Measurements from ENCODE around the gene KRT74. TPM values are rescaled to one million over a fixed set of nuclear protein-coding genes. Genes with fewer than 3 reads are reported as not detected.

Gene KRT74
- total RNA-seq, 1 experiment from 2014 or later: not detected

- no peak for TF ChIP-seq CTCF (IDR thresholded peaks at IDR 0.05; ENCODE audit: insufficient read depth in 1 of 2, low read depth in 1 of 2, low read length in 1 of 2, severe bottlenecking in 1 of 2, unreplicated experiment in 1 of 2)
- intact Hi-C loops (cut with micrococcal nuclease; ENCODE audit: unreplicated experiment): no loop called here
- Histone ChIP-seq H3K27me3 (replicated peaks; ENCODE audit: control insufficient read depth, insufficient read depth, low read length) (no peaks in the 10 kb centered on the region), H3K4me3 (ENCODE audit: low read depth, low read length) (no peak overlapping the region), H3K36me3 (ENCODE audit: control insufficient read depth, insufficient read depth, low read length) (no peaks in the 10 kb centered on the region), H3K9me3 (no peaks in the 10 kb centered on the region), H3K4me1 (peaks cover 19% of the 10 kb centered on the region)
- Mint-ChIP-seq H3K9me3 (ENCODE audit: unreplicated experiment) (no peaks in the 10 kb centered on the region), H3K36me3 (ENCODE audit: insufficient read depth, unreplicated experiment) (no peaks in the 10 kb centered on the region), H3K4me1 (ENCODE audit: low read depth, unreplicated experiment) (no peaks in the 10 kb centered on the region), H3K27me3 (ENCODE audit: insufficient read depth, unreplicated experiment) (no peaks in the 10 kb centered on the region), H3K27ac (ENCODE audit: unreplicated experiment) (no peak overlapping the region), H3K4me3 (ENCODE audit: unreplicated experiment) (no peak overlapping the region)
- BruUV-seq (replicated peaks): no TSS peak
- POLR2A ChIA-PET: no interaction called here
- CTCF ChIA-PET: no interaction called here
- DNase-seq: no peak
Measured at GRCh38 chr12:52524241-52524897, 49.3 kb downstream of the KRT74 start.

- no peaks in the 10 kb centered on the region for H3K36me3 ChIP-seq (ENCODE audit: control insufficient read depth, insufficient read depth, low read length)
- BruUV-seq (replicated peaks): no TSS peak
- H3K9me3 Mint-ChIP-seq (ENCODE audit: unreplicated experiment): no peaks in the 10 kb centered on the region
- no peak overlapping the region for H3K4me3 Mint-ChIP-seq (ENCODE audit: unreplicated experiment)
- no peaks in the 10 kb centered on the region for H3K4me1 Mint-ChIP-seq (ENCODE audit: low read depth, unreplicated experiment)
- no peaks in the 10 kb centered on the region for H3K9me3 ChIP-seq
- no peak overlapping the region for H3K4me3 ChIP-seq (ENCODE audit: low read depth, low read length)
- peaks cover 19% of the 10 kb centered on the region for H3K4me1 ChIP-seq
- intact Hi-C loops (cut with micrococcal nuclease; ENCODE audit: unreplicated experiment): no loop called here
- ChIA-PET POLR2A (no interaction called here), CTCF (no interaction called here)
- DNase-seq: no peak
- H3K27me3 Mint-ChIP-seq (ENCODE audit: insufficient read depth, unreplicated experiment): no peaks in the 10 kb centered on the region
- no peaks in the 10 kb centered on the region for H3K27me3 ChIP-seq (replicated peaks; ENCODE audit: control insufficient read depth, insufficient read depth, low read length)
- TF ChIP-seq CTCF (IDR thresholded peaks at IDR 0.05; ENCODE audit: insufficient read depth in 1 of 2, low read depth in 1 of 2, low read length in 1 of 2, severe bottlenecking in 1 of 2, unreplicated experiment in 1 of 2): no peak
- H3K27ac Mint-ChIP-seq (ENCODE audit: unreplicated experiment): no peak overlapping the region
- H3K36me3 Mint-ChIP-seq (ENCODE audit: insufficient read depth, unreplicated experiment): no peaks in the 10 kb centered on the region
Measured at GRCh38 chr12:52523824-52524223, 49.8 kb downstream of the KRT74 start.

GRCh38 chr12:52522346-52523011, 51.2 kb downstream of the KRT74 start:
- TF ChIP-seq CTCF (IDR thresholded peaks at IDR 0.05; ENCODE audit: insufficient read depth in 1 of 2, low read depth in 1 of 2, low read length in 1 of 2, severe bottlenecking in 1 of 2, unreplicated experiment in 1 of 2): no peak
- Histone ChIP-seq H3K9me3 (no peaks in the 10 kb centered on the region), H3K36me3 (ENCODE audit: control insufficient read depth, insufficient read depth, low read length) (no peaks in the 10 kb centered on the region), H3K4me3 (ENCODE audit: low read depth, low read length) (no peak overlapping the region), H3K27me3 (replicated peaks; ENCODE audit: control insufficient read depth, insufficient read depth, low read length) (no peaks in the 10 kb centered on the region), H3K4me1 (peaks cover 19% of the 10 kb centered on the region)
- Mint-ChIP-seq H3K4me1 (ENCODE audit: low read depth, unreplicated experiment) (no peaks in the 10 kb centered on the region), H3K36me3 (ENCODE audit: insufficient read depth, unreplicated experiment) (no peaks in the 10 kb centered on the region), H3K9me3 (ENCODE audit: unreplicated experiment) (no peaks in the 10 kb centered on the region), H3K27me3 (ENCODE audit: insufficient read depth, unreplicated experiment) (no peaks in the 10 kb centered on the region), H3K4me3 (ENCODE audit: unreplicated experiment) (no peak overlapping the region), H3K27ac (ENCODE audit: unreplicated experiment) (no peak overlapping the region)
- CTCF ChIA-PET: interaction anchor here (0.8 kb wide), 1 partner anchor 15 kb away, joined by 3 read pairs; no protein-coding TSS in a partner anchor
- no TSS peak for BruUV-seq (replicated peaks)
- DNase-seq: no peak
- POLR2A ChIA-PET: no interaction called here
- intact Hi-C loops (cut with micrococcal nuclease; ENCODE audit: unreplicated experiment): no loop called here

Data from Caco-2 (cell line).